ENCODE data around the gene TTC28.
"Not testable (repeated sequence)": the region's sequence is repeated elsewhere in the genome, so short reads cannot be mapped to it uniquely, and the experiment has no call there.

Gene TTC28

GRCh38 chr22:28679611-28680287 lies at the start of gene TTC28:
TTC28 (minus strand) TSS chr22:28679840; CDS start chr22:28679723, 117 bp downstream.
- not testable (repeated sequence) for H3K9ac ChIP-seq (ENCODE audit: low read length); H3K4me3 ChIP-seq (ENCODE audit: insufficient read depth, low read length, poor library complexity, severe bottlenecking); H3K9me2 ChIP-seq (replicated peaks; ENCODE audit: insufficient read depth, low read length); H3F3A ChIP-seq (ENCODE audit: insufficient read depth); H3K9me3 ChIP-seq (ENCODE audit: insufficient read depth, low read length); H2AFZ ChIP-seq (ENCODE audit: low read depth, low read length, severe bottlenecking); H3K27ac ChIP-seq (ENCODE audit: low read depth, low read length); H3K36me3 ChIP-seq (ENCODE audit: low read length); H4K20me1 ChIP-seq (ENCODE audit: low read depth, low read length); H3K79me2 ChIP-seq (ENCODE audit: insufficient read depth, low read length); H3K27me3 ChIP-seq (ENCODE audit: low read length)
- peak within 1 kb of the TSS; percentile 29 for H3K4me2 ChIP-seq (ENCODE audit: low read depth, low read length, poor library complexity, severe bottlenecking)

- no peaks in the 10 kb centered on the region for H3F3A ChIP-seq (ENCODE audit: insufficient read depth)
- no peaks in the 10 kb centered on the region for H3K9me3 ChIP-seq (ENCODE audit: insufficient read depth, low read length)
- H3K79me2 ChIP-seq (ENCODE audit: insufficient read depth, low read length), result peaks cover 16% of the 10 kb centered on the region
- no peak overlapping the region for H3K4me2 ChIP-seq (ENCODE audit: low read depth, low read length, poor library complexity, severe bottlenecking)
- peaks cover 15% of the 10 kb centered on the region; the same call in 1 of the 2 replicates for H3K36me3 ChIP-seq (ENCODE audit: low read length)
- no peaks in the 10 kb centered on the region for H4K20me1 ChIP-seq (ENCODE audit: low read depth, low read length)
- no peak overlapping the region for H3K27ac ChIP-seq (ENCODE audit: low read depth, low read length)
- no peak overlapping the region for H3K4me3 ChIP-seq (ENCODE audit: insufficient read depth, low read length, poor library complexity, severe bottlenecking)
- no peak overlapping the region for H2AFZ ChIP-seq (ENCODE audit: low read depth, low read length, severe bottlenecking)
- H3K9me2 ChIP-seq (replicated peaks; ENCODE audit: insufficient read depth, low read length), result no peaks in the 10 kb centered on the region
- H3K9ac ChIP-seq (ENCODE audit: low read length), result no peak overlapping the region
- no peak for TF ChIP-seq CTCF (IDR thresholded peaks at IDR 0.05; ENCODE audit: insufficient read depth, low read length, poor library complexity, severe bottlenecking)
- no peak for TF ChIP-seq EZH2phosphoT487 (conservative IDR thresholded peaks at IDR 0.05; ENCODE audit: low read length)
- no peaks in the 10 kb centered on the region for H3K27me3 ChIP-seq (ENCODE audit: low read length)
Observed at GRCh38 chr22:28728621-28729313, 49.1 kb upstream of the TTC28 start.

GRCh38 chr22:28728002-28728401 lies 48.4 kb upstream of the TTC28 start:
- Histone ChIP-seq H3K36me3 (ENCODE audit: low read length) (peaks cover 18% of the 10 kb centered on the region; the same call in 1 of the 2 replicates), H4K20me1 (ENCODE audit: low read depth, low read length) (no peaks in the 10 kb centered on the region), H2AFZ (ENCODE audit: low read depth, low read length, severe bottlenecking) (no peak overlapping the region), H3K4me3 (ENCODE audit: insufficient read depth, low read length, poor library complexity, severe bottlenecking) (no peak overlapping the region), H3K27ac (ENCODE audit: low read depth, low read length) (no peak overlapping the region), H3K27me3 (ENCODE audit: low read length) (no peaks in the 10 kb centered on the region), H3F3A (ENCODE audit: insufficient read depth) (no peaks in the 10 kb centered on the region), H3K9me3 (ENCODE audit: insufficient read depth, low read length) (no peaks in the 10 kb centered on the region), H3K79me2 (ENCODE audit: insufficient read depth, low read length) (peaks cover 16% of the 10 kb centered on the region), H3K9ac (ENCODE audit: low read length) (no peak overlapping the region), H3K9me2 (replicated peaks; ENCODE audit: insufficient read depth, low read length) (no peaks in the 10 kb centered on the region), H3K4me2 (ENCODE audit: low read depth, low read length, poor library complexity, severe bottlenecking) (no peak overlapping the region)
- no peak for TF ChIP-seq EZH2phosphoT487 (conservative IDR thresholded peaks at IDR 0.05; ENCODE audit: low read length)
- TF ChIP-seq CTCF (IDR thresholded peaks at IDR 0.05; ENCODE audit: insufficient read depth, low read length, poor library complexity, severe bottlenecking), result no peak

GRCh38 chr22:28718044-28718443 lies 38.4 kb upstream of the TTC28 start:
- Histone ChIP-seq H3K9ac (ENCODE audit: low read length) (no peak overlapping the region), H3K9me2 (replicated peaks; ENCODE audit: insufficient read depth, low read length) (no peaks in the 10 kb centered on the region), H3K9me3 (ENCODE audit: insufficient read depth, low read length) (no peaks in the 10 kb centered on the region), H3K4me3 (ENCODE audit: insufficient read depth, low read length, poor library complexity, severe bottlenecking) (no peak overlapping the region), H3K4me2 (ENCODE audit: low read depth, low read length, poor library complexity, severe bottlenecking) (no peak overlapping the region), H4K20me1 (ENCODE audit: low read depth, low read length) (no peaks in the 10 kb centered on the region), H3K79me2 (ENCODE audit: insufficient read depth, low read length) (no peaks in the 10 kb centered on the region), H2AFZ (ENCODE audit: low read depth, low read length, severe bottlenecking) (no peak overlapping the region), H3F3A (ENCODE audit: insufficient read depth) (no peaks in the 10 kb centered on the region), H3K27ac (ENCODE audit: low read depth, low read length) (no peak overlapping the region), H3K27me3 (ENCODE audit: low read length) (no peaks in the 10 kb centered on the region), H3K36me3 (ENCODE audit: low read length) (peaks cover 18% of the 10 kb centered on the region; the same call in 1 of the 2 replicates)
- TF ChIP-seq EZH2phosphoT487 (conservative IDR thresholded peaks at IDR 0.05; ENCODE audit: low read length) (no peak), CTCF (IDR thresholded peaks at IDR 0.05; ENCODE audit: insufficient read depth, low read length, poor library complexity, severe bottlenecking) (no peak)

Measured in SU-DHL-6 (cell line).